Measurements from ENCODE around the gene CALR. TPM values are rescaled to one million over a fixed set of nuclear protein-coding genes. Genes with fewer than 3 reads are reported as not detected.
"Not testable (repeated sequence)": the region's sequence is repeated elsewhere in the genome, so short reads cannot be mapped to it uniquely, and the experiment has no call there.

CALR gene
- 100 to 1,000 TPM; 522 to 531 TPM for total RNA-seq

- H3K27ac Mint-ChIP-seq, result peak within 1 kb of the TSS; percentile 92
- H3K4me3 Mint-ChIP-seq, result peak within 1 kb of the TSS; percentile 99
- DNase-seq (peak; percentile 97), ATAC-seq (ENCODE audit: low read depth) (peak; percentile 93)
- no peaks in the 10 kb centered on the region for H3K9me3 Mint-ChIP-seq
- no peaks in the 10 kb centered on the region for H3K27me3 Mint-ChIP-seq
- H3K36me3 Mint-ChIP-seq, result peaks cover 35% of the 10 kb centered on the region
- POLR2A ChIA-PET, result interaction anchor here (0.6 to 3.3 kb wide), 21 partner anchors 8 to 216 kb away, joined by 3 to 25 read pairs (median 7); partner anchors contain the start of genes DNASE2, GADD45GIP1, GCDH and JUNB
- H3K4me1 Mint-ChIP-seq, result peaks cover 44% of the 10 kb centered on the region
Observed at GRCh38 chr19:12937927-12938778, at the start of gene CALR. Gene CALR (plus strand): TSS chr19:12938609. CDS start chr19:12938680, 71 bp downstream.

DNA sequence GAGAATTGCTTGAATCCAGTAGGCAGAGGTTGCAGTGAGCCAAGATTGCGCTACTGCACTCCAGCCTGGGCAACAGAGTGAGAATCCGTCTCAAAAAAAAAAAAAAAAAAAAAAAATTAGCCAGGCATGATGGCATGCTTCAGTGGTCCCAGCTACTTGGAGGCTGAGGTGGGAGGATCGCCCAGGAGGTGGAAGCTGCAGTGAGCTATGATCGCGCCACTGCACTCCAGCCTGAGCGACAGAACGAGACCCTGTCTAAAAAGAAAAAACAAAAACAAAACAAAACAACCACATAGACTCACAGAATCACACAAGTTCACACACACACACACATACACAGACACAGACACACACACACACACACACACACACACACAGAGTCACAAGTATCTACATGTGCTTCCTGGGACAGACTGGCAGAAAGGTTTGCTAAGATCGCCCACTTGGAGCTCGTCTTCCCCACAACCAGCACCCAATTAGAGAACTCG, 48.1 kb upstream of the CALR start:
- DNase-seq; H3K27me3 Mint-ChIP-seq; ATAC-seq (ENCODE audit: low read depth); H3K36me3 Mint-ChIP-seq; H3K9me3 Mint-ChIP-seq: not testable (repeated sequence)
- POLR2A ChIA-PET, result interaction anchor here (0.6 to 3.5 kb wide), 15 partner anchors 9 to 1460 kb away, joined by 3 to 28 read pairs (median 5); partner anchors contain the start of genes CALR, DNASE2, FARSA and JUNB
- H3K4me1 Mint-ChIP-seq, result peaks cover 22% of the 10 kb centered on the region
- peak overlapping the region; percentile 95 for H3K4me3 Mint-ChIP-seq
- peak overlapping the region; percentile 91 for H3K27ac Mint-ChIP-seq

GRCh38 chr19:12890787-12891552, 47.4 kb upstream of the CALR start, which contains the start of gene GCDH:
Gene GCDH (plus strand): TSS chr19:12891160. CDS start chr19:12891305, 145 bp downstream.
- ATAC-seq (ENCODE audit: low read depth), result peak; percentile 95
- Mint-ChIP-seq H3K27ac (peak within 1 kb of the TSS; percentile 91), H3K4me3 (peak within 1 kb of the TSS; percentile 95), H3K27me3 (peaks cover 4% of the 10 kb centered on the region), H3K36me3 (peaks cover 9% of the 10 kb centered on the region), H3K4me1 (peaks cover 22% of the 10 kb centered on the region), H3K9me3 (no peaks in the 10 kb centered on the region)
- POLR2A ChIA-PET, result interaction anchor here (0.6 to 3.5 kb wide), 15 partner anchors 9 to 1459 kb away, joined by 3 to 28 read pairs (median 5); partner anchors contain the start of genes CALR, DNASE2, FARSA and JUNB
- DNase-seq, result peak; percentile 88

DNA sequence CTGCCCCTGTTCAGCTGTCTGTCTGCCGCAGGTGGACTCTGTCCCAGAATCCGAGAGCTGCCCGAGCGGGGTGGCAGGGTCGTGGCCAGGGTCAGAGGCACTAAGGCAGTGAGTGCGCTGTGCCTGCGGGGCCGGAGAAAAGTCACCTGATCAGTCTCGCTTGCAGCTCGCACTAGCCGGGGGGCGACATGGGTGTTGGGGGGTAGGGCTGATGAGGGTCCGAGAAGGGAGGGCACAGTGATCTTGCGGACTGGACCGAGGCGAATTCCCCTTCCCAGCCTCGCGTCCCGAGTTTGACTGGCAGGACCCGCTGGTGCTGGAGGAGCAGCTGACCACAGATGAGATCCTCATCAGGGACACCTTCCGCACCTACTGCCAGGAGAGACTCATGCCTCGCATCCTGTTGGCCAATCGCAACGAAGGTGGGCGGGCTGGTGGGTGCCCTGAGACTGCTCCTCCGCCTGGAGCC, 46.8 kb upstream of the CALR start:
- H3K27ac Mint-ChIP-seq, result peak overlapping the region; percentile 91
- no peak for DNase-seq
- peaks cover 19% of the 10 kb centered on the region for H3K4me1 Mint-ChIP-seq
- H3K9me3 Mint-ChIP-seq, result no peaks in the 10 kb centered on the region
- H3K27me3 Mint-ChIP-seq, result peaks cover under 1% of the 10 kb centered on the region
- no peak for ATAC-seq (ENCODE audit: low read depth)
- H3K4me3 Mint-ChIP-seq, result peak overlapping the region; percentile 95
- POLR2A ChIA-PET, result interaction anchor here (1.0 to 3.5 kb wide), 10 partner anchors 8 to 46 kb away, joined by 3 to 28 read pairs (median 10); partner anchors contain the start of genes CALR, DNASE2, FARSA and SYCE2
- H3K36me3 Mint-ChIP-seq, result peaks cover 9% of the 10 kb centered on the region

DNA sequence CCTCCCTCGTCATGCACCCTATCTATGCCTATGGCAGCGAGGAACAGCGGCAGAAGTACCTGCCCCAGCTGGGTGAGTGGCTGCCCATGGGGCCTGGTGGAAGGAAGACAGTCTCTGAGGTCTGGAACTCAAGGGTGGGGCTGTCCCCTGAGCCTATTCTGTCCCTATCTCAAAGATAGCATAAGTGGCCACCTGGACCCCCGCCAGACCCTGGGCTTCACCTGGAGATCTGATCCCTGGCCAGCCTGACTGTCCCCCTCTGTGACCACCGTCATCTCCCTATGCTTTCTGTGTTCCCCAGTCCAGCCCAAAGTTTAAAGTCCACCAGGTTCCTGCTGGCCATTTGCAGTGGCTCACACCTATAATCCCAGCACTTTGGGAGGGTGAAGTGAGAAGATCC, 44.8 kb upstream of the CALR start:
- Mint-ChIP-seq H3K27me3 (no peaks in the 10 kb centered on the region), H3K9me3 (no peaks in the 10 kb centered on the region), H3K4me1 (peaks cover 17% of the 10 kb centered on the region), H3K27ac (no peak overlapping the region), H3K36me3 (peaks cover 14% of the 10 kb centered on the region), H3K4me3 (no peak overlapping the region)
- DNase-seq, result no peak
- POLR2A ChIA-PET, result no interaction called here
- no peak for ATAC-seq (ENCODE audit: low read depth)

DNA sequence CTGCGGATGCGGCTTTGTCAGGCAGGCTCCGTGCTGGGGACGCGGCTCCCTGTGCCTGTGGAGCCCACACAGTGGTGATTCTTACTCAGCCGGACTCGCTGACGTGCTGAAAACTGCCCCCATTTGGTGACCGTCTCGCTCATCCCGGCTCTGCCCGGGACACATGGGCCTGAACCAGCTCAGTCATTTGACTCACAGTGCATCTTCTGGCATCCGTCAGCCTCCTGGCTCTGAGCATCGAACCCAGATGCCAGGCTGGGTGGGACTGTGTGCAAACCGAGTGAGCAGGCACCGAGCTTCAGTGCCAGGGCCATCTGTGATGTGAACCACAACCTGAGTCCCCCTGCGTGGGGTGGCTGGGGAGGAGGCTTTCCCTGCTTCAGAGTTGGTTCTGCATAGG, 41.9 kb upstream of the CALR start:
- no peaks in the 10 kb centered on the region for H3K9me3 Mint-ChIP-seq
- DNase-seq, result no peak
- H3K4me3 Mint-ChIP-seq, result no peak overlapping the region
- no peaks in the 10 kb centered on the region for H3K27me3 Mint-ChIP-seq
- POLR2A ChIA-PET, result interaction anchor here (1.8 kb wide), 1 partner anchor 11 kb away, joined by 5 read pairs; no protein-coding TSS in a partner anchor
- H3K27ac Mint-ChIP-seq, result no peak overlapping the region
- peaks cover 21% of the 10 kb centered on the region for H3K36me3 Mint-ChIP-seq
- peaks cover 16% of the 10 kb centered on the region for H3K4me1 Mint-ChIP-seq
- no peak for ATAC-seq (ENCODE audit: low read depth)

- H3K36me3 Mint-ChIP-seq, result peaks cover 15% of the 10 kb centered on the region
- peak overlapping the region; percentile 42 for H3K4me3 Mint-ChIP-seq
- ATAC-seq (ENCODE audit: low read depth) (peak; percentile 76), DNase-seq (no peak)
- H3K4me1 Mint-ChIP-seq, result peaks cover 10% of the 10 kb centered on the region
- no peaks in the 10 kb centered on the region for H3K9me3 Mint-ChIP-seq
- peak overlapping the region; percentile 69 for H3K27ac Mint-ChIP-seq
- POLR2A ChIA-PET, result interaction anchor here (1.4 to 2.6 kb wide), 3 partner anchors 9 to 34 kb away, joined by 5 to 10 read pairs (median 5); partner anchors contain the start of genes FARSA and GCDH
- no peaks in the 10 kb centered on the region for H3K27me3 Mint-ChIP-seq
Observed at GRCh38 chr19:12899891-12900518, 38.4 kb upstream of the CALR start.

- Mint-ChIP-seq H3K9me3 (no peaks in the 10 kb centered on the region), H3K4me1 (peaks cover 5% of the 10 kb centered on the region), H3K36me3 (no peaks in the 10 kb centered on the region), H3K27ac (no peak overlapping the region), H3K4me3 (no peak overlapping the region), H3K27me3 (no peaks in the 10 kb centered on the region)
- ATAC-seq (ENCODE audit: low read depth) (no peak), DNase-seq (no peak)
- POLR2A ChIA-PET, result interaction anchor here (1.5 kb wide), 1 partner anchor 16 kb away, joined by 3 read pairs; the partner anchor contains the start of gene GCDH
Observed at GRCh38 chr19:12907166-12907565, 31.2 kb upstream of the CALR start.

GRCh38 chr19:12912571-12912970, 25.8 kb upstream of the CALR start:
- Mint-ChIP-seq H3K4me1 (peaks cover 25% of the 10 kb centered on the region), H3K36me3 (no peaks in the 10 kb centered on the region), H3K4me3 (no peak overlapping the region), H3K27me3 (no peaks in the 10 kb centered on the region), H3K27ac (no peak overlapping the region), H3K9me3 (no peaks in the 10 kb centered on the region)
- DNase-seq (no peak), ATAC-seq (ENCODE audit: low read depth) (no peak)
- POLR2A ChIA-PET, result interaction anchor here (3.4 to 3.6 kb wide), 2 partner anchors 21 to 26 kb away, joined by 25 to 27 read pairs; partner anchors contain the start of genes CALR and GCDH

DNA sequence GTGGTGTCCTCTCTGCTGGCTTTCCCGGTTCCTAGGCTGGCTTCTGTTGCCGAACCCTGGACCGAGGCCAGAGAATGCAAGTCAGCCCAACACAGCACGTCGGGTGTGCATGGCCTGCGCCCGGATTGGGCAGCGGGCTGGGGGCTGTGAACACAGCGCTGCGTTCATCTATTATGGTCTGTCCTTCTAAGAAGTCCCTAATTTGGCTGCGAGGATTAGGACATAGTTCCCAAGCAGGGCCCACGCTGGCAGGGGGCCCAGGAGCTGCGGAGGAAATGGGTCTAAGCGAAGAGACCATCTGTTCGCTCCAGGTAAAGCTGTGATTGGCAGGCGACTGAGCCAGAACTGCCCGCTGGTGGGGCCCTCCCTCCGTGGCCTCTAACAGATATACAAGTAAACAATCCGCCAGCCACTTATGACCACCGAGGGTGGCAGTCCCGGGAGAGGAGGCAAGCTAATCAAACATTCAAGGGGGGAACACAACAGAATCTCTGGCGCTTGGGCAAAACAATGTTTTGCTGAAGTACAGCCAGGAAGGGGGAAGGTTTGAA, 25.3 kb upstream of the CALR start:
- no peak overlapping the region for H3K4me3 Mint-ChIP-seq
- H3K4me1 Mint-ChIP-seq, result peaks cover 25% of the 10 kb centered on the region
- peak overlapping the region; percentile 73 for H3K27ac Mint-ChIP-seq
- no peaks in the 10 kb centered on the region for H3K27me3 Mint-ChIP-seq
- DNase-seq (no peak), ATAC-seq (ENCODE audit: low read depth) (no peak)
- H3K36me3 Mint-ChIP-seq, result no peaks in the 10 kb centered on the region
- H3K9me3 Mint-ChIP-seq, result no peaks in the 10 kb centered on the region
- POLR2A ChIA-PET, result interaction anchor here (0.6 to 3.6 kb wide), 10 partner anchors 11 to 40 kb away, joined by 3 to 27 read pairs (median 8); partner anchors contain the start of genes CALR, DNASE2, FARSA and GCDH

GRCh38 chr19:12913851-12914690, 24.3 kb upstream of the CALR start:
- peak overlapping the region; percentile 97 for H3K27ac Mint-ChIP-seq
- ATAC-seq (ENCODE audit: low read depth) (peak; percentile 88), DNase-seq (peak; percentile 61)
- no peaks in the 10 kb centered on the region for H3K36me3 Mint-ChIP-seq
- peaks cover 28% of the 10 kb centered on the region for H3K4me1 Mint-ChIP-seq
- peak overlapping the region; percentile 70 for H3K4me3 Mint-ChIP-seq
- POLR2A ChIA-PET, result interaction anchor here (0.6 to 3.6 kb wide), 13 partner anchors 10 to 51 kb away, joined by 3 to 27 read pairs (median 5); partner anchors contain the start of genes CALR, DNASE2, FARSA and GCDH
- no peaks in the 10 kb centered on the region for H3K27me3 Mint-ChIP-seq
- no peaks in the 10 kb centered on the region for H3K9me3 Mint-ChIP-seq

Data from activated naive CD8-positive, alpha-beta T cell treated with anti-CD3 and anti-CD28 coated beads, Interleukin-2, amount 10 ng/mL, durations not matched to agents 7 days and 5 days (primary cell).